Hematopoietic multipotent progenitor cell treated with erythropoietin and hydrocortisone succinate and interleukin-3 and kit ligand, for 17 days (in vitro differentiated cells): ENCODE measurements around the gene SERPINE2.
"Not testable (repeated sequence)": the region's sequence is repeated elsewhere in the genome, so short reads cannot be mapped to it uniquely, and the experiment has no call there.

Experiments
- DNase-seq: peaks from one replicate; pipeline ENCODE4 v3.0.0-alpha.2; 2015; ENCODE audit warnings: low spot score

SERPINE2 gene

DNA sequence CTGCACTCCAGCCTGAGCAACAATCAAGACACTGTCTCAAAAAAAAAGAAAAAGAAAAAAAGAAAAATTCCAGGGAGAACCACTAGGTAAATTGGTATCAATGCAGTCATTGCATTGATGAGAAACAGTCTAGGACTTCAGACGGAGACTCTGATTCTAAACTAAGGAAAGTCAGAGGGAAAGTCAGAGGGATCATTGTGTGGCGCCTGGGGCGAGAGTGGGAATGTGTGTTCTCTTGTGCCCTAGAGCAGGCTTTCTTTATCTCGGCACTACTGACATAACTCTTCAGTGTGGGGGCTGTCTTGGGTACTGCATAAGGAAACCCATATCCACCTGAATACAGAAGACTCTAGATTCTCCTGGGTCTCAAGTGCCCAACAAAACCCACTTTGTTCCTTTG lies 24.8 kb downstream of the SERPINE2 start:
- DNase-seq = no peak

DNA sequence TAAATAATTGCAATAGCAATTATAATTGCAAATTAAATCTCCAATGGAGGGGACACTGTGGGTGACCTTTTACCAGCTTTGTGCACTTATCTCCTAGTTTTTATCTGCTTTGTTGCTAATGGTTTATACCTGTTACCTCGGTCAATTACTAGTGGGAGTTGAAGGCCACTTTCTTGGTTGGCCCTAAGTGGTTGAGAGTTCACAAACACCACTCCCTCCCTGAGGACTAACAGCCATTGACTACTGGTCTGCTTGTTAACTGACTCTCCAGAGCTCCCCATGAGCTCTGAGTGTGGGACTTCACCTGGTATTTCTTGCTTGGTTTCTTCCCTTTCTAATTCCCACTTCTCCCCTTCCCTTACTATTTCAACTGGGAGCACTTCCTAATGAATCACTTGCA lies 27.2 kb downstream of the SERPINE2 start:
- DNase-seq = no peak

DNA sequence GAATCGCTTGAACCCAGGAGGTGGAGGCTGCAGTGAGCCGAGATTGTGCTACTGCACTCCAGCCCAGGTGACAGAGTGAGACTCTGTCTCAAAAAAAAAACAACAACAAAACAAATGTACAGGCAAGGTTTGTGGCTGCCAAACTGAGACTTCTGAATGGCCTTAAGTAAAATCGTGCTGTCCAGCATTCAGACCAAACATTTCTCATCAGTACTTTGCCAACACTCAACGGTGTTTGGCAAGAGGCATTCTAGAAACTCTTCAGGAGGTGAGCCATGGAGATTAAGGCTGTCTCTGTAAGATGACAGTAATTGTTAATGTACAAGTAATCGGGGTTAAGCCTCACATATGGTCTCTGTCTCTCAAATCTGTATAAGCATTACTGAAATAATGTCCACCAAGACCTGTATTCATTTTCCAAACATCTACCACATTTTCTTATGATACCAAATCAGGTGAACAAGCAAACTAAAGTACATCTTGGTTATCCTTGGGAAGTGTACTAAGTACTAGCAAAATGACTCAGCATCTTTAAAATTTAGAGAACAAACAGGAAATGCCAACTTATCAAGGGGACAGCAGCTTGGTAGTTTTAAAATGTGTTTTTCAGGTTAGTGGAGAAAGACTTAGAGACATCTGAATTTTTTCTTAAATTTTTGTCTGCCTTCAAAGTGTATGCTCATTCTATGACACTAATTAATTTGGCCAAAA lies 29.3 kb downstream of the SERPINE2 start:
- DNase-seq = peak; percentile 63

DNA sequence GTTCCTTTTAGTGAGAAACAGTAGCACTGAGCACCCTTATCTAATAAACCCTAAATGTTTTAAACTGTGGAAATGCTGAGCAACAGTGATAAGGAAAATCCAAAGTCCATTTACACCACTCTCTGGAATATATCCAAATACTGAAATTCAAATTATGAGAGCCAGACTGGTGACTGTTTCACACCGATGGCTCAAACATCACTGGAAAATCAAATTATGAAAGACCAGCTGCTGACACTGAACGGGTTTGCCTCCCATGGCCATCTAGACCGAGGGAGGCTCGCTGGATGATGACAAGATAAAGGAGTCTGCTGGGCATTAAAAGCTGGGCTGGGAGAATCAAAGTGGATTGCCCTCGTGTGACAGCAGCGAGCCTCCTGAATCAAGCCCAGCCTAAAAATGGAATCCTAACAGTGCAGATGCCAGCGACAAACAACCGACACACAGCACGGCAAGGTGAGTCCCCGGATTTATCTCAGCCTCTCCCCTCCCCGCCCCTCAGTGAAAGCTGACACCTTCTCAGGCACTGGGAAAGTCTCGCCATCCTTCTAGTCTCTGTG lies 30.3 kb downstream of the SERPINE2 start:
- peak; percentile 39 for DNase-seq

DNA sequence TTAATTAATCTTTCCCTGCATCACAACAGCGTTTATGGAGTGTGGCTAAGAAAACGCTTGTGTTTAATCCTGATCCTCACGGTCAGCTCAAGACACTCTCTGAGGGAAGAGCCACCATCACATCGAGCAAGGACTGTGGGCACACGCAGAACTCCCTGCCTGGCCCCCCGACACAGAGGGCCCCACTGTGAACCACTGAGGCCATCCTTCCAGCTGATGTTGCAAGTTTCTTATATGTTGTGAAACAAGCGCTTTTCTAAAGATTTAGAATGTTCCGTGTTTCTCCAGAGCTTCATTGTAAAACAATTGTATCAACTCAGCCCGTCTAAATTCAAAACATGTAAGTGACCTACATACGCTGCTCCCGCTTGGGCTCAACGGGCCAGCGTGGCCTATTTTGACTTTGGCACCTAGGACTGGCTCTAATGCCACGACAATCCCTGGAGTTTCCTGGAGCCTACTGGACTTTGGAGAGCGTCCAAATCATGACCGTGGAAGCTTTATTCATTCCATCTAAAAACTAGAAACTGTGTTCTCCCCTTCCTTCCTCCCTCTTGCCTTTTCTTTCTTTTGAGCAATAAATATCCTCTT lies 34.9 kb downstream of the SERPINE2 start:
- DNase-seq = no peak

DNA sequence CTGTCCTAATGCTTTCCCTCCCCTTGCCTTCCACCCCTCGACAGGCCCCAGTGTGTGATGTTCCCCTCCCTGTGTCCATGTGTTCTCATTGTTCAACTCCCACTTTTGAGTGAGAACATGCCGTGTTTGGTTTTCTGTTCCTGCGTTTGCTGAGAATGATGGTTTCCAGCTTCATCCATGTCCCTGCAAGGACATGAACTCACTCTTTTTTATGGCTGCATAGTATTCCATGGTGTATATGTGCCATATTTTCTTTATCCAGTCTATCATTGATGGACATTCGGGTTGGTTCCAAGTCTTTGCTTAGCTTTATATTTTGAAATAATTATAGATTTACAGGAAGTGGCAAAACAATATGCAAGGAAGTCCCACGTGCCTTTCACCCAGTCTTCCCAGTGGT lies 38.4 kb downstream of the SERPINE2 start:
- DNase-seq = not testable (repeated sequence)

DNA sequence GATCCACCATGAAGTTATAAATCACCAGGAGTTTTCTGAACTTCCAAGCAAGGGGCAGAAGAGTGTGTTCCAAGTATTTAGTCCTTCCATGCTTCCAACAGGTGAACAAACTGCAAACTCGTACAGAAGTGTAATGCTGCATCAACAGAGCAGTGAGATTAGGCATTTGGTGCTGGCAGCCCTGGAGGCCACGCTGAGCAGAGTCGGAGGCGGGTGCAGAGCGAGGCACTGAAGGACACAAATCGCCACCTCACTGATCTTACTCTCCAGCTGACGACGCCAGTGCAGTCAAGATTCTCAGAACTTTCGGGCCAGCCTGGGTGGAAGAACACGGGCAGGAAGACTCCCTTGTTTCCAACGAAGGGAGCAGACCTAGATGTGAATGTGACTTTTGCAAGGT lies 39.2 kb downstream of the SERPINE2 start:
- no peak for DNase-seq

DNA sequence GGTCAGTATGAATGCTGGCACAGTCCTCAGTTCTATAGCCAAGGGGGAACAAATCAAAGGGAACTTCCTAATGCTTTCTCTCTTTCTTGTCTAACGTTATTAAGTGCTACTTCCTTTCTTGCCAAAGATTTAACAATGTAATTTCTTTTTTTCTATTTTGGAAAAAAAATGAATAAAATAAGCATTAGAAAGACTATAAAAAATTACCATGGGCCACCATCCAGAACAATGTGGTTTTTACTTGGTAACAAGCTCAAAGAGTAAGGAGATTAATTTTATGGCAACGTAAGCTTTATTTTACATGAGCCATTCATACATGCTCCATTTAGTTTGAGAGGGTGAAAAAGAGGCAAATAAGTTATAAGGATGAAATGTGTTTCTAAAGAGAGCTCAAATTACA lies 40.1 kb downstream of the SERPINE2 start:
- DNase-seq = no peak

DNA sequence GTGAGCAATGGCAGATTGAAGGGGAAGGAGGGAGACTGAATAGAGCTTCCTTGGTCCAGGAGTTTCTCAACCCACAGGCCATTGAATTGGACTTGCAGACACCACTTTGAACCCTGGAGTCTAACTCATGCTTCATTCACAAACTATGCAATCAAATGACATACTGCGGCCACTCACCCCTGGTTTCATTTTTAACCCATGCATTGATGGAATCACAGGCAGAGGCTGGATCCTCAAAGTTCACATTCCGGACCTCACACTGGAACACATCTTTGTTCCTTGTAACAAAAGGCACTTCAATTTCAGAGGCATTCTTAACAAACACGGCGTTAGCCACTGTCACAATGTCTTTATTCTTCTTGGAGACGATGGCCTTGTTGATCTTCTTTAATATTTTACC lies 41.1 kb downstream of the SERPINE2 start:
- no peak for DNase-seq

DNA sequence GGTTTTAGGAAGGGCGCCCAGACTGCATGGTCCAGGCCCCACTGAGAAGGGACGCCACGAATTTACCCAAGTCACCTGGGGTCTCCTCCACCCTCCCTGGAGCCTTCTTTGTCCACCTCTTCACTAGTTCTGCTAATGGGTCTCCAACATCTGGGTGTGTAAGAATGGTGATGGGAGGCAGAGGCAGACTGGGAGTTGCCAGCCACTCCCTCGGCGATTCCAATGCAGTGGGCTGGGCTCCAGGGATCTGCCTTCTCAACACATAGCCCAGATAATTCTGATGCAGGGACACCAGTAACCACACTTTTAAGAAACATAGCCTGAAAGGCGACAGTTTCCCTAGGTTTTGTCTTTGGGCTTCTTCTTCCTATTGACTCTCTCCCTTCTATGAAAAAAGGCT lies 42.7 kb downstream of the SERPINE2 start:
- no peak for DNase-seq

DNA sequence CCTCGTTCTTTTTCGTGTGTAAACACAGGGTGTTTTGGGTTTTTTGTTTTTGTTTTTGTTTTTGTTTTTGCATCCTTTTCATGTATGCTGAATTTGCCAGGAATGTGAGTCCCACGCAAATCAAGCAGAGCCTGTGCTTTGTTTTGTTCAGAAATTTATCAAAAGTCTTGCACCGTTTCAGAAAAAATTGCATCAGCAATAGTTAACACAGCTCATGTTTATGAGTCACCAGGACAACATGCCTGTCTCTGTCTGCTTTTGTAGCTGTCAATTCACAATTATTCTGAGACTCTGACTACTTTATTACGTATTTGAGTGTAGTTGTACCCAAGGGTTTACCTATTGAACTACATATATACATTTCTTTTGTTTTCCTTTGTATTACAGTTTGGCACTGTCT lies 43.5 kb downstream of the SERPINE2 start:
- peak; percentile 42 for DNase-seq

DNA sequence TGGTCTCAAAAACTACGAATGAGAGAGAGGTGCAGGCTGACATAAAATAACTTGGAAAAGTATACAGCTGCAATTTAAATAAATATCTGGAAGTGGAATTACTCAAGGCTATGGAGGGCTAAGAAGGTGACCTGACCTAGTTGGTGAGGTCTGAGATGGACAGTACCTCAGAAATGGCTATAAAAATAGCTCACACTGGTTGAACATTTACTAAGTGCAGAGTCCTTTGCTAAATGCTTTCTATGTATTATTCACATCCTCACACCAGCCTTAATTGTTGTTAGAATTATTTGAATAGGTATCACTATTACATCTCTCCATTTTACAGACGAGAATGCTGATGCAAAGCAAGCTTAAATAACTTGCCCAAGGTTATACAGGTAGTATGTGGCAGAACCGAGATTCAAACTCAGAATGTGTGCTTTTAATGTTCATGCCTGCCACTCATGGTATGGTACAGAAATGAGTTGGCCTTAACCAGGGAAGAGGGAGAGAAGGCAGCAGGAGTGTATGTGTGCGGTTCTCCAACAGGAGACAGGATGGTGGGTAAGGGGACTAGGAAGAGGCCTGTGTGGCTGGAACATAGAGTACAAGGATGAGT lies 44.4 kb downstream of the SERPINE2 start:
- DNase-seq = no peak

DNA sequence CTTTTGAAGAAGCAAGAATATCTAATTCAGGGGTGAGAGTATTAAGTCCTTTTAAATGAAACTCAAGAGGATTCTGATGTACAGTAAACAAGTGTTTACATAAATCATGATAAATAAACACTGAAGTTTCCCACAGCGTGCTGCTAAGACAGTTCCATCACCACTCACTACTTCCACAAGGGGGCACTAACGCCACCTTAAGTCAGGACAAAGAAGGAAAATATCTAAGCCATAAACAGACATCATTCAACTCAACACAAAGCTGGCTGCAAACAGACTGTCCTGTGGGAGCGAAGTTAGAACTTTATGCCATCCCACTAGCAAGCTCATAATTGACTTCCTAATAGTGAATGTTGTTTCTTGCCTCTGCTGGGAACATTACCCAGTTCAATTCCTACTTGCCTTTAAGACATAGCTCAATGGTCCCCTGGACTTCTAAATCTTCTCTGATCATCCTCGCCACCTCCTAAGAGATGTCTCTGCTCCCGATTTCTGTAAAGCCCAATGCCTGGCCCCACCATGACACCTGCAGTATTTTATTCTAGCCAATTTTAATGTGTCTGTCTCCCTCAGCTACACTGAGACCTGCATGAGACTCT lies 45.4 kb downstream of the SERPINE2 start:
- peak; percentile 80 for DNase-seq

DNA sequence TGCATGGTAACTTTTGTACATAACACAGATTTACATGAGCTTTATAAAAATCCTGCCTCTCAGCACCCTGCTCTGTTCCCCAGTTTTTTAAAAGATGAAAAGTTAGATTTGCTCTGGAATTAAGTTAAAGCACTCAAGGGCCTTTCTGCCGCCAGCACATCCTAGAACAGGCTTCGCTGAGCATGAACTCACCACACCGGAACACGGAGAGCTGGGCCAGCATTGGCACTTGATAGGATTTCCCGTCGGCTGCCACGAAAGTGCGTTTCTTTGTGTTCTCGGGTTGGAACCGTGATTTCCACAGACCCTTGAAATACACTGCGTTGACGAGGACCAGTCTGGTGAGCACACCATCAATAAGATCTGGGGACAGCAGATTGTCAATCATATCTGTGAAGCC lies 47.5 kb downstream of the SERPINE2 start:
- no peak for DNase-seq

DNA sequence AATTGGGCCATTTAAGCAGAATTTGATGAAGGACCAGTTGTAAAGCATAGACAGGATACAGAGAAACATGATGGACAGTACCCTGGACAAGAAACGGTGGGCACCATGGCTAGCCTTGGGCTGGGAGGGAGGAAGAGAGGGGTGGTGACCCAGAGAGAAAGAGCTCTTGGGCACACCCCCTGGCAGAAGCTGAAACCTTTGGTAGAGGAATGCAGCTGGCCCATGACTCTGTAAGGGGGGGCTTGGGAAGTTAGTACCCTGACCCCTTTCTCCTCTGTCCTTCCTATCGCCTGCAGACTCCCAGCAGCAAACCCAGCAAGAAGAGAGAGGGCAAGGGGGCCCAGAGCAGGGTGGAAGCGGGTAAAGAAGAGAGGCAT lies 49.2 kb downstream of the SERPINE2 start:
- no peak for DNase-seq

DNA sequence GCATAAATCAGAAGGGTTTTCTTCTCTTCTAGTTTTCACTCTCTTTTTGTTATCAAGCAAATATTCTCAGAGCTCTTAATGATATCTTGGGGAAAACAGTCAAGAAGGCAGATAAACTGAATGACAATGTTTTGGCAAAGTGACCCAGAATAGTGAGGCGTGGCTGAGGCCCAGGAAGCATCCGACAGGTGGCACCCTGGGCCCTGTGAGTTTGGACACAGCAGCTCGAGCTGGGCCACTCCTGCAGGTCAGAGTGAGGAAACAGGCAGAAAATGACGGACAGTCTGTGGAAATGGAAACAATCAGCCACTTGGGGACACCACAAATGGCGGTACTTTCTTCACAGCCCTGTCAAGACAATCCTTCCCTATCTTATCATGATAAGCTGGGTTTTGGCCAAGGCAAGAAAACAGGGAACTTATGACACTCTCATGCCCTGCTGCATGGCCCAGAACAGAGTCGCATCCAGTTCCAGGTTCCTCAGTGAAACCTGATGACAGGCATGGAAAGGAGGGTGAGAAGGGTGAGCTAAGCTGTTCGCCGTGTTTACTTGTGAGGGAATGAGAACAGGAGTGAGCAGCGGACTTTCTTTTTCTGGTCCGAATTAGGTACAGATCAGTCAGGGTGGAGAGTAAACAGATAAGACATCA lies 49.8 kb downstream of the SERPINE2 start:
- DNase-seq = no peak

DNA sequence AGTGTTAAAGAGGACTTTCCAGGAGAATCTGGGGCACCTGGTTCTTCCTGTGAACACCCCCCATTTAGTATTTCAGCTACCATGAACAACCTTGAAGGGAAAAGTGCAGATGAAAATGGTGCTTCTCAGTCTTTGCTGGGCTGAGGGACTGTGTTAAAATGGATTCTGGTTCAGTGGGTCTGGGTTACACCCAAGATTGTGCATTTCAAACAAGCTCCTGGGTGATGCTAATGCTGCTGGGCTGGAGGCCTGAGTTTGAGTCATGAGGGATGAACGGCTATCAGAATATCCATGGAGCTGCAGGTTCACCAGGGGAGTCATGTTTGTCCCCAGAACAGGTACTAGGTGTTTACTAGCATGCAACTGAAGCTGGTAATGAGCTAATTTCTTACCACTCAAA lies 57.8 kb downstream of the SERPINE2 start:
- DNase-seq = no peak

DNA sequence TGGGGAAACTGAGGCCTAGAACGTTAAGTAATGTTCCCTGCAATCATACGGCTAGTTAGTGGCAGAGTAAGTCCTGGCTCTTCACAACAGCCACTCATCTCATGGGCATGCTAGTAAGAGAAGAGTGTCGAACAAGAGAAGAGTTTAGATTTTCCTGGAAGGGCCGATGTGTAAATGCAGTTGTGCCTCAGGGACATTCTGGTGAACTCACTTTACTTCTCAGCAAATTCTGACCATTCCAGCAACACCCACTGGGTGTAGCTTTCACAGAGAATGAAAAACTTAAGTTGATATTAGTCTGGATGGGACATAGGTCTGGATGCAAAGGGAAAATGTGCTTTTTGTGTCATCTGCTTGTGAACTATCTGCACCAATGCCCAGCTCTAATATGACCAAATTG lies 58.3 kb downstream of the SERPINE2 start:
- DNase-seq = no peak

DNA sequence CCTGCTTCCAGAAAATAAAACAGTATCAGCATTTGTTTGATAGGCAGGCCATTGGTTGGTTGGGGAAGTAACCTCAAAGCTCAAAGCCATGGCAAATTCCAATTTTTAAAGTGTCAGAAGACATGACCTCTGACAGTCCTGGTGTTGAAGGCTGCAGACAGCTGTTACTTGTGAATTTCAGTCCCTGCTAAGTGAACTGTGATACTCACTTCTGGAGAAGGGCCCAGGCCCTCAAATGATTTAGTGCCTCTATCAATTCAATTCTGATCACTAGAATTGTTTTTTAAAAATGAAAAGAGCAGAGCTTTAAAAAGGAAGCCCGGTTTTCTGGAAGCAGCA lies 58.7 kb downstream of the SERPINE2 start:
- DNase-seq = no peak

DNA sequence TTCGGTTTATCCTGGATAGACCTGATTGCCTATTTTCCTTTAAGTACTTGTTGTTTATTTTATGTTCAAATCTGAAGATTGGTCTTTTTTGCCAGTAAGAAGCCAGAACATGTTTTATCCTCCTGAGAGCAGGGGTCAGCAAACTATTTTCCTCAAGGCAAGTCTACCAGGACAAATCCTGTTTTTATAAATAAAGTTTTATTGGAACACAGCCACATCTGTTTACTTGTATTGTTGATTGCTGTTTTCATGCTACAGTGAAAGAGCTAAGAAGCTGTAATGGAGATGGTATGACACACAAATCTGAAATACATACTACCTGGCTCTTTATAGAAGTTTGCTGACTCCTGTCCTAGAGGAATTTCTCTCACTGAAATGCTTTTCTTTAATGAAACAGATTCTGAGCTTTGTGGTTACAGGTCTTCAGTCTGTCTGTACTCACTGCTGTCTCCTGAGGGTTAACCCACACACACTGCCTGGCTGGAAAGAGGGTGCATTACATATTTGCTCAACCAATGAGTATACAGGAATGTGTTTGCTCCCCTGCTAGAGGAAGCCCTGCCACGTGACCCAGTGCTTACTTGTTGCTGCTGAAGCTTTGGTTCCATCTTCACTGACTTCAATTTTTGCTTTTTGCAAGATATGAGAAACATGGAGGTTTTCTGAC lies 59.2 kb downstream of the SERPINE2 start:
- no peak for DNase-seq

DNA sequence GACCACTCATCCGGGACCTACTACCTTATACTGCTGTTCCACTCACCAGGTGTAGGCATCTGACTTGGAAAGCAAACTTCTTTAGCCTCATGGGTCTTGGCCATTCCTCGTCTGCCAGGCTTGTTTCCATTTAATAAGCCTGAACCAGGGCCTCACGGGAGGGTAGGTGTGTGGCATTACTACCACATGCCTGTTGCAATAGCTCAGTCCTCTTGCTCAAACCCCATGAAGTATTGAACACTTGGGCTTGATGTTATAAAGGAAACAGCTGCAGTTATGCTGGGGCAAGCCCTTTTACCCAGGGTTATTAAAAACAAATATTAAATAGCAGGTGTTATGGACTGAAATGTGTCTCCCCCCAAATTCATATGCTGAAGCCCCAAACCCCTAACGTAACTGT lies 60.6 kb downstream of the SERPINE2 start:
- DNase-seq = no peak

DNA sequence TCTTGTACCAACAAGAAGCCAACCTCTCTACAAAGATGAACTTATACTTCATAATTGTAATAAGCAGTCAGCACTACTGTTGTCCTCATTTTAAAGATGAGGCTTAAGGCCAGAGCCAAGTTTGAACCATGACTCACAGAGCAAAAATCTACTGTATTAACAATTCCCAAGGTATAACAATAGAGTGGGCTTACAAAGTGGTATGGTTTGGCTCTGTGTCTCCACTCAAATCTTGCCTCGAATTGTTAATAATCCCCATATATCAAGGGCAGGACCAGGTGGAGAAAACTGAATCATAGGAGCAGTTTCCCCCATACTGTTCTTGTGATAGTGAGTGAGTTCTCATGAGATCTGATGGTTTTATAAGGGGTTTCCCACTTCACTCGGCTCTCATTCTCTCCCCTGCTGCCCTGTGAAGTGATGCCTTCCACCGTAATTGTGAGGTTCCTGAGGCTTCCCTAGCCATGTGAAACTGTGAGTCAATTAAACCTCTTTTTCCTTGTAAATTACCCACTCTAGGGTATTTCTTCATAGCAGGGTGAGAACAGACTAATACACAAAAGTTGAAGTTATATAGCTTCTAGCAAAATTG lies 62.4 kb downstream of the SERPINE2 start:
- DNase-seq = no peak
